C4-2B (cell line): ENCODE data around the gene RPL26.
"Not testable (repeated sequence)": the region's sequence is repeated elsewhere in the genome, so short reads cannot be mapped to it uniquely, and the experiment has no call there.

Source experiments
- ZFX ChIP-seq: fragments of 450-650 bp; IDR thresholded peaks from 2 replicates; pipeline ENCODE4 v1.6.1; 2017
- TF ChIP-seq, protein P1 (sequence below): fragments of 450-650 bp; conservative IDR thresholded peaks from 2 replicates; pipeline ENCODE4 v1.5.1; 2017; ENCODE audit warnings: mild to moderate bottlenecking

DNA sequence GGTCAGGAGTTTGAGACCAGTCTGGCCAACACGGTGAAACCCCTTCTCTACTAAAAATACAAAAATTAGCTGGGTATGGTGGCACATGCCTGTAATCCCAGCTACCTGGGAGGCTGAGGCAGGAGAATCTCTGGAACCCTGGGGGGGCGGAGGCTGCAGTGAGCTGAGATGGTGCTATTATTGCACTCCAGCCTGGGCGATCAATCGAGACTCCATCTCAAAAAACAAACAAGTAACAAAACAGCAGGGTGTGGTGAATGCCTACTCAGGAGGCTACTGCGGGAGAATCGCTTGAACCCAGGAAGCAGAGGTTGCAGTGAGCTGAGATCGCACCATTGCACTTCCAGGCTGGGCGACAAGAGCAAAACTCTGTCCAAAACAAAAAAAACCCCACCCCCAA is 4.9 kb downstream of the RPL26 start:
- TF ChIP-seq, protein P1, sequence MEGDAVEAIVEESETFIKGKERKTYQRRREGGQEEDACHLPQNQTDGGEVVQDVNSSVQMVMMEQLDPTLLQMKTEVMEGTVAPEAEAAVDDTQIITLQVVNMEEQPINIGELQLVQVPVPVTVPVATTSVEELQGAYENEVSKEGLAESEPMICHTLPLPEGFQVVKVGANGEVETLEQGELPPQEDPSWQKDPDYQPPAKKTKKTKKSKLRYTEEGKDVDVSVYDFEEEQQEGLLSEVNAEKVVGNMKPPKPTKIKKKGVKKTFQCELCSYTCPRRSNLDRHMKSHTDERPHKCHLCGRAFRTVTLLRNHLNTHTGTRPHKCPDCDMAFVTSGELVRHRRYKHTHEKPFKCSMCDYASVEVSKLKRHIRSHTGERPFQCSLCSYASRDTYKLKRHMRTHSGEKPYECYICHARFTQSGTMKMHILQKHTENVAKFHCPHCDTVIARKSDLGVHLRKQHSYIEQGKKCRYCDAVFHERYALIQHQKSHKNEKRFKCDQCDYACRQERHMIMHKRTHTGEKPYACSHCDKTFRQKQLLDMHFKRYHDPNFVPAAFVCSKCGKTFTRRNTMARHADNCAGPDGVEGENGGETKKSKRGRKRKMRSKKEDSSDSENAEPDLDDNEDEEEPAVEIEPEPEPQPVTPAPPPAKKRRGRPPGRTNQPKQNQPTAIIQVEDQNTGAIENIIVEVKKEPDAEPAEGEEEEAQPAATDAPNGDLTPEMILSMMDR = not testable (repeated sequence)
- not testable (repeated sequence) for TF ChIP-seq ZFX
